GM21786 (cell line): ENCODE measurements around the gene ZNF497.
A peak's percentile ranks its signal among the peaks of the same experiment; 100 is the strongest.
"Not testable (repeated sequence)": the region's sequence is repeated elsewhere in the genome, so short reads cannot be mapped to it uniquely, and the experiment has no call there.

ENCODE experiments used
- ATAC-seq: cut with Tn5 transposase; IDR thresholded peaks from one replicate; pipeline ENCODE4 v1.9.1; 2021; ENCODE audit not compliant: unreplicated experiment

Gene ZNF497

GRCh38 chr19:58348080-58348479 lies 14.5 kb downstream of the ZNF497 start:
- ATAC-seq: not testable (repeated sequence)

- peak; percentile 87 for ATAC-seq
Observed at GRCh38 chr19:58346961-58347929, 15.3 kb downstream of the ZNF497 start.

- ATAC-seq: no peak
Observed at GRCh38 chr19:58345558-58345957, 17.0 kb downstream of the ZNF497 start.

- no peak for ATAC-seq
Observed at GRCh38 chr19:58338825-58339558, 23.6 kb downstream of the ZNF497 start.

GRCh38 chr19:58338336-58338735 lies 24.2 kb downstream of the ZNF497 start:
- no peak for ATAC-seq

GRCh38 chr19:58336820-58337219 lies 25.7 kb downstream of the ZNF497 start:
- ATAC-seq: no peak

GRCh38 chr19:58336216-58336615 lies 26.3 kb downstream of the ZNF497 start:
- ATAC-seq: no peak

GRCh38 chr19:58335630-58336029 lies 26.9 kb downstream of the ZNF497 start:
- ATAC-seq: no peak

- no peak for ATAC-seq
Observed at GRCh38 chr19:58334691-58335249, 27.8 kb downstream of the ZNF497 start.

GRCh38 chr19:58332697-58333096 lies 29.9 kb downstream of the ZNF497 start:
- no peak for ATAC-seq

GRCh38 chr19:58330458-58330857 lies 32.1 kb downstream of the ZNF497 start:
- ATAC-seq: no peak

GRCh38 chr19:58328999-58329398 lies 33.6 kb downstream of the ZNF497 start:
- ATAC-seq: no peak

GRCh38 chr19:58326914-58327726 lies 35.4 kb downstream of the ZNF497 start, which contains the start of gene ZSCAN22:
TSS of gene ZSCAN22 (plus strand) at chr19:58326994. CDS start at chr19:58334803, 7,809 bp downstream.
- ATAC-seq: peak; percentile 83

- no peak for ATAC-seq
Observed at GRCh38 chr19:58326501-58326913, 36.0 kb downstream of the ZNF497 start.

- no peak for ATAC-seq
Observed at GRCh38 chr19:58325311-58326022, 37.1 kb downstream of the ZNF497 start.

GRCh38 chr19:58319241-58319640 lies 43.3 kb downstream of the ZNF497 start:
- no peak for ATAC-seq

GRCh38 chr19:58318297-58318696 lies 44.3 kb downstream of the ZNF497 start:
- ATAC-seq: no peak

- no peak for ATAC-seq
Observed at GRCh38 chr19:58317476-58318072, 45.0 kb downstream of the ZNF497 start.

- no peak for ATAC-seq
Observed at GRCh38 chr19:58315580-58315979, 47.0 kb downstream of the ZNF497 start.
